AG04450 (cell line): Measurements from ENCODE around the gene AURKAIP1. TPM values are rescaled to one million over a fixed set of nuclear protein-coding genes. Genes with fewer than 3 reads are reported as not detected.

ENCODE experiments used
- CTCF ChIA-PET: fragments of 300-600, 350-600 bp; formaldehyde crosslinking; extraction: SDS; loops from one replicate; lab custom pipeline; 2022; ENCODE audit warnings: antibody characterized with exemption, inconsistent platforms; lab: Charles Lee
- POLR2A ChIA-PET: fragments of 350-600 bp; formaldehyde crosslinking; extraction: SDS; loops from one replicate; lab custom pipeline; 2021; ENCODE audit warnings: antibody characterized with exemption, inconsistent platforms; lab: Yijun Ruan, JAX
- DNase-seq: peaks from one replicate; pipeline ENCODE4 v3.0.0-alpha.2; 2011; ENCODE audit warnings: low read depth, low spot score
- H3K27ac ChIP-seq: one replicate; pipeline ENCODE4 v1.5.1; 2012; ENCODE audit warnings: low read depth, low read length, control low read depth
- H3K27me3 ChIP-seq: one replicate; pipeline ENCODE4 v1.6.0; 2012; ENCODE audit warnings: low read length; ENCODE audit not compliant: control insufficient read depth, insufficient read depth
- H3K4me3 ChIP-seq: 2 replicates; pipeline ENCODE4 v1.5.1; 2011; ENCODE audit warnings: mild to moderate bottlenecking, low read depth, low read length, control low read depth
- H3K9me3 ChIP-seq: 2 replicates; pipeline ENCODE4 v1.5.1; 2012; ENCODE audit warnings: low read length; ENCODE audit not compliant: control insufficient read depth, insufficient read depth
- polyA plus RNA-seq: library from polyadenylated mRNA; depleted of rRNA; stranded (reverse); fragments of >200 nt; gene quantifications from 2 replicates; pipeline ENCODE4 v1.2.3, GENCODE V29; 2011
- TF ChIP-seq, protein P1 (sequence below): IDR thresholded peaks from 2 replicates; pipeline ENCODE4 v1.5.1; 2011; ENCODE audit warnings: low read depth, low read length, control low read depth, inconsistent platforms

The AURKAIP1 gene
- polyA plus RNA-seq, 1 experiment: 54.3 TPM

DNA sequence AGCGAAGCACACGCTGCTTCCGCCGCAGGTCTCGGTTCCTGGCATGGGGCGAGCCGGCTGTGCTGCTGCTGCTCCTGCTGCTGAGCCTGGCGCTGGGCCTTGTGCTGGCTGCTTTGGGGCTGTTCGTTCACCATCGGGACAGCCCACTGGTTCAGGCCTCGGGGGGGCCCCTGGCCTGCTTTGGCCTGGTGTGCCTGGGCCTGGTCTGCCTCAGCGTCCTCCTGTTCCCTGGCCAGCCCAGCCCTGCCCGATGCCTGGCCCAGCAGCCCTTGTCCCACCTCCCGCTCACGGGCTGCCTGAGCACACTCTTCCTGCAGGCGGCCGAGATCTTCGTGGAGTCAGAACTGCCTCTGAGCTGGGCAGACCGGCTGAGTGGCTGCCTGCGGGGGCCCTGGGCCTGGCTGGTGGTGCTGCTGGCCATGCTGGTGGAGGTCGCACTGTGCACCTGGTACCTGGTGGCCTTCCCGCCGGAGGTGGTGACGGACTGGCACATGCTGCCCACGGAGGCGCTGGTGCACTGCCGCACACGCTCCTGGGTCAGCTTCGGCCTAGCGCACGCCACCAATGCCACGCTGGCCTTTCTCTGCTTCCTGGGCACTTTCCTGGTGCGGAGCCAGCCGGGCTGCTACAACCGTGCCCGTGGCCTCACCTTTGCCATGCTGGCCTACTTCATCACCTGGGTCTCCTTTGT lies 41.3 kb downstream of the AURKAIP1 start:
- POLR2A ChIA-PET: no interaction called here
- H3K27me3 ChIP-seq: no peaks in the 10 kb centered on the region
- TF ChIP-seq, protein P1, sequence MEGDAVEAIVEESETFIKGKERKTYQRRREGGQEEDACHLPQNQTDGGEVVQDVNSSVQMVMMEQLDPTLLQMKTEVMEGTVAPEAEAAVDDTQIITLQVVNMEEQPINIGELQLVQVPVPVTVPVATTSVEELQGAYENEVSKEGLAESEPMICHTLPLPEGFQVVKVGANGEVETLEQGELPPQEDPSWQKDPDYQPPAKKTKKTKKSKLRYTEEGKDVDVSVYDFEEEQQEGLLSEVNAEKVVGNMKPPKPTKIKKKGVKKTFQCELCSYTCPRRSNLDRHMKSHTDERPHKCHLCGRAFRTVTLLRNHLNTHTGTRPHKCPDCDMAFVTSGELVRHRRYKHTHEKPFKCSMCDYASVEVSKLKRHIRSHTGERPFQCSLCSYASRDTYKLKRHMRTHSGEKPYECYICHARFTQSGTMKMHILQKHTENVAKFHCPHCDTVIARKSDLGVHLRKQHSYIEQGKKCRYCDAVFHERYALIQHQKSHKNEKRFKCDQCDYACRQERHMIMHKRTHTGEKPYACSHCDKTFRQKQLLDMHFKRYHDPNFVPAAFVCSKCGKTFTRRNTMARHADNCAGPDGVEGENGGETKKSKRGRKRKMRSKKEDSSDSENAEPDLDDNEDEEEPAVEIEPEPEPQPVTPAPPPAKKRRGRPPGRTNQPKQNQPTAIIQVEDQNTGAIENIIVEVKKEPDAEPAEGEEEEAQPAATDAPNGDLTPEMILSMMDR: no peak
- CTCF ChIA-PET: no interaction called here
- no peak overlapping the region for H3K27ac ChIP-seq
- H3K9me3 ChIP-seq: peaks cover 21% of the 10 kb centered on the region; the same call in 1 of the 2 replicates
- H3K4me3 ChIP-seq: no peak overlapping the region
- DNase-seq: no peak

GRCh38 chr1:1332774-1333480 lies 42.1 kb downstream of the AURKAIP1 start:
- Histone ChIP-seq H3K27ac (no peak overlapping the region), H3K9me3 (peaks cover 20% of the 10 kb centered on the region; the same call in 1 of the 2 replicates), H3K4me3 (no peak overlapping the region), H3K27me3 (no peaks in the 10 kb centered on the region)
- no peak for DNase-seq
- TF ChIP-seq, protein P1: no peak
- POLR2A ChIA-PET: no interaction called here
- CTCF ChIA-PET: no interaction called here

- CTCF ChIA-PET: no interaction called here
- POLR2A ChIA-PET: no interaction called here
- H3K27me3 ChIP-seq: no peaks in the 10 kb centered on the region
- peaks cover 19% of the 10 kb centered on the region; the same call in 1 of the 2 replicates for H3K9me3 ChIP-seq
- no peak overlapping the region for H3K4me3 ChIP-seq
- H3K27ac ChIP-seq: no peak overlapping the region
- TF ChIP-seq, protein P1: no peak
- DNase-seq: no peak
These were observed 42.8 kb downstream of the AURKAIP1 start for GRCh38 chr1:1332031-1332755.

DNA sequence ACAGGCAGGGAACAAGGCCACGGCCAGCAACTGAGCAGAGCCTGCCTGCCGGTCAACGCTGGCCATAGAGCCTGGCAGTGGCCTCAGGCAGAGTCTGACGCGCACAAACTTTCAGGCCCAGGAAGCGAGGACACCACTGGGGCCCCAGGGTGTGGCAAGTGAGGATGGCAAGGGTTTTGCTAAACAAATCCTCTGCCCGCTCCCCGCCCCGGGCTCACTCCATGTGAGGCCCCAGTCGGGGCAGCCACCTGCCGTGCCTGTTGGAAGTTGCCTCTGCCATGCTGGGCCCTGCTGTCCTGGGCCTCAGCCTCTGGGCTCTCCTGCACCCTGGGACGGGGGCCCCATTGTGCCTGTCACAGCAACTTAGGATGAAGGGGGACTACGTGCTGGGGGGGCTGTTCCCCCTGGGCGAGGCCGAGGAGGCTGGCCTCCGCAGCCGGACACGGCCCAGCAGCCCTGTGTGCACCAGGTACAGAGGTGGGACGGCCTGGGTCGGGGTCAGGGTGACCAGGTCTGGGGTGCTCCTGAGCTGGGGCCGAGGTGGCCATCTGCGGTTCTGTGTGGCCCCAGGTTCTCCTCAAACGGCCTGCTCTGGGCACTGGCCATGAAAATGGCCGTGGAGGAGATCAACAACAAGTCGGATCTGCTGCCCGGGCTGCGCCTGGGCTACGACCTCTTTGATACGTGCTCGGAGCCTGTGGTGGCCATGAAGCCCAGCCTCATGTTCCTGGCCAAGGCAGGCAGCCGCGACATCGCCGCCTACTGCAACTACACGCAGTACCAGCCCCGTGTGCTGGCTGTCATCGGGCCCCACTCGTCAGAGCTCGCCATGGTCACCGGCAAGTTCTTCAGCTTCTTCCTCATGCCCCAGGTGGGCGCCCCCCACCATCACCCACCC lies 43.7 kb downstream of the AURKAIP1 start, which contains the start of gene TAS1R3:
Gene TAS1R3 (plus strand): TSS at position 213 of the 898 bp plus-strand sequence. CDS start 66 bp downstream, at position 279.
- Histone ChIP-seq H3K9me3 (peaks cover 19% of the 10 kb centered on the region; the same call in 1 of the 2 replicates), H3K27me3 (no peaks in the 10 kb centered on the region), H3K27ac (no peak within 1 kb of the TSS), H3K4me3 (no peak within 1 kb of the TSS)
- no peak for DNase-seq
- POLR2A ChIA-PET: no interaction called here
- CTCF ChIA-PET: no interaction called here
- TF ChIP-seq, protein P1: no peak
